VCaP (cell line): ENCODE results near the gene APBA2.

Experiments used
- H3K27ac ChIP-seq: fragments of 450-650 bp; 2 replicates; pipeline ENCODE4 v1.5.1; 2017
- TF ChIP-seq, protein P1 (sequence below): fragments of 450-650 bp; conservative IDR thresholded peaks from 2 replicates; pipeline ENCODE4 v1.5.1; 2017; ENCODE audit warnings: mild to moderate bottlenecking, moderate library complexity

The APBA2 gene

DNA sequence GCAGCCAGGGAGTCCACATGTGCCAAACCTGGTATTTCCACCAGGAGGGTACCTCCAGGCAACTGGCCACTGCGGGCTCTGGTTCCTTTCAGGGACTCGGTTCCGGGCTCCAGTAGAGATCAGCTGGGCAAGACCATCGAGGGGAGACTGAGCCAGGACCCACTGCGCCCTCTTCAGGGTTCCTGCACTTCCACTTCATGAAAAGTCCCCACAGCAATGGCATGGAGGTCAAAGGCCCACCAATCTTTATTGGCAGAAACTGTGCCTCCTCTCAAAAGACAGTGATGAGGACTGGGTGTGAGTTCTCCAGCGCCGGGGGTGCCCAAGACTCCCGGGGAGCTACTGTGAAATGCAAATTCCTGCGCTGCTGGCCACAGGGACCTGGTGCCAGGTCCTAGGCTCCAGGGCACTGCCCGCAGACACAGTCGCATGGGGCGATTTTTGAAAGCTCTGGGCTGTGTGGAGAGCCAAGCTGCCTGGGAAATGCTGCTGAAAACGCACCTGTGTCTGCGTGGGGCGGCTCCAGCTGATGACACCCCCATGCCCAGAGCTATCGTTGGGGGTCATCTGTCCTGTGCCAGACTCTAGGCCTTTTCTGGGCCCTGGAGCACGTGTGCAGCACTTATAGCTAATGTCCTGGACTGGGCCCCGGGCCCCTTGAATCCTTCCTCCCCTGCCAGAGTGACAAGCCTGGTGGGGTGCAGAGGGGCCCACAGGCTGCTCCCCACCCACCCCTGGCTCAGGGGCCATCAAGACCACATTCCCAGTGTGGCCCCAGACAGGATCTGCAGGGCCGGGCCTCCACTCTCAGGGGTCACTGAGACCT is 239.8 kb downstream of the APBA2 start:
- no peak overlapping the region for H3K27ac ChIP-seq
- TF ChIP-seq, protein P1, sequence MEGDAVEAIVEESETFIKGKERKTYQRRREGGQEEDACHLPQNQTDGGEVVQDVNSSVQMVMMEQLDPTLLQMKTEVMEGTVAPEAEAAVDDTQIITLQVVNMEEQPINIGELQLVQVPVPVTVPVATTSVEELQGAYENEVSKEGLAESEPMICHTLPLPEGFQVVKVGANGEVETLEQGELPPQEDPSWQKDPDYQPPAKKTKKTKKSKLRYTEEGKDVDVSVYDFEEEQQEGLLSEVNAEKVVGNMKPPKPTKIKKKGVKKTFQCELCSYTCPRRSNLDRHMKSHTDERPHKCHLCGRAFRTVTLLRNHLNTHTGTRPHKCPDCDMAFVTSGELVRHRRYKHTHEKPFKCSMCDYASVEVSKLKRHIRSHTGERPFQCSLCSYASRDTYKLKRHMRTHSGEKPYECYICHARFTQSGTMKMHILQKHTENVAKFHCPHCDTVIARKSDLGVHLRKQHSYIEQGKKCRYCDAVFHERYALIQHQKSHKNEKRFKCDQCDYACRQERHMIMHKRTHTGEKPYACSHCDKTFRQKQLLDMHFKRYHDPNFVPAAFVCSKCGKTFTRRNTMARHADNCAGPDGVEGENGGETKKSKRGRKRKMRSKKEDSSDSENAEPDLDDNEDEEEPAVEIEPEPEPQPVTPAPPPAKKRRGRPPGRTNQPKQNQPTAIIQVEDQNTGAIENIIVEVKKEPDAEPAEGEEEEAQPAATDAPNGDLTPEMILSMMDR = 0 out of 2 replicates have a peak, but pooled peaks have one; percentile 18

DNA sequence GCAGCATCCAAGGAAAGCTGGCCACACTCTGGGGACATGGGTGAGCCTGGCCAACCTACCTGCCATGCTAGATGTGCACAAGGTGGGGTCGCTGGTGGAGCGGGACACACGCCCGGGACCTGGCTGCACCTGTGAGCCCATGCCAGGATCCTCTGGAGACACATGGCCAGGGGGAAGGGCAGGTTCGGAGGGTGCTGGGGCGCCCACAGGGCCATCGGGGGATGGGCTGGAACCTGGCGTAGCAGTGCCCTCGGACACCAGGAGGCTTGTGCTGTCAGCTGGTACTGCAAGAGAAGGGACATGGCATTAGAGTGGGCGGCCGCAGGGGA is 240.4 kb downstream of the APBA2 start:
- H3K27ac ChIP-seq = no peak overlapping the region
- TF ChIP-seq, protein P1 = no peak

DNA sequence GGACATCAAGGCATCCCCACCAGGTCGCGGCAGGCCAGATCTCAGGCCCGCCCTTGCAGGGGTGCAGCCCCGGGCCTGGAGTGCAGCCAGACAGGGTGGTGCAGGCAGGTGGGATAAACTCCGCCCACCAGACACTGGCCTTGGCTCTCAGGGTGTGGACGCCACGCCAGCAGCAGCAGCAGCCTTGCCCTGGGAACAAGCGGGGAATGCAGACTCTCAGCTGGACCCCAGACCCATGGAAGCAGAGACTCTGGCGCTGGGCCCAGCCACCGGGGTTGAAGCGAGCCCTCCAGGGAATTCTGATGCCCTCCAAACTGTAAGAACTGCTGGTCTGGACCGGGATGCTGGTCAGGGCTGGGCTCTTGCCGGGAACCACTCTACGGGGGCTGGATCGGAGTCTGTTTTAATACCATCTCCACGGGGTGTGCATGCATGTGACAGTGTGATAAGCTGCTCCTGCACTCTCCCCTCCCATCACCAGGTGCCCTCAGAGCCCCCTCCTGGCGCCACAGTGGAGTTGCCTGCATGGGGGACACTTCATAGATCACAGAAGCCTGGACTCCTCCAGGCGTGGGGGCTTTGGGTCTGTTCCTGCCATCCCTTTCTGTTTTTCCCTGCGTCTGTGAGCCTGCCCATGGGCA is 241.2 kb downstream of the APBA2 start:
- no peak overlapping the region for H3K27ac ChIP-seq
- TF ChIP-seq, protein P1 = peak; percentile 17; the same call in 1 of the 2 replicates

DNA sequence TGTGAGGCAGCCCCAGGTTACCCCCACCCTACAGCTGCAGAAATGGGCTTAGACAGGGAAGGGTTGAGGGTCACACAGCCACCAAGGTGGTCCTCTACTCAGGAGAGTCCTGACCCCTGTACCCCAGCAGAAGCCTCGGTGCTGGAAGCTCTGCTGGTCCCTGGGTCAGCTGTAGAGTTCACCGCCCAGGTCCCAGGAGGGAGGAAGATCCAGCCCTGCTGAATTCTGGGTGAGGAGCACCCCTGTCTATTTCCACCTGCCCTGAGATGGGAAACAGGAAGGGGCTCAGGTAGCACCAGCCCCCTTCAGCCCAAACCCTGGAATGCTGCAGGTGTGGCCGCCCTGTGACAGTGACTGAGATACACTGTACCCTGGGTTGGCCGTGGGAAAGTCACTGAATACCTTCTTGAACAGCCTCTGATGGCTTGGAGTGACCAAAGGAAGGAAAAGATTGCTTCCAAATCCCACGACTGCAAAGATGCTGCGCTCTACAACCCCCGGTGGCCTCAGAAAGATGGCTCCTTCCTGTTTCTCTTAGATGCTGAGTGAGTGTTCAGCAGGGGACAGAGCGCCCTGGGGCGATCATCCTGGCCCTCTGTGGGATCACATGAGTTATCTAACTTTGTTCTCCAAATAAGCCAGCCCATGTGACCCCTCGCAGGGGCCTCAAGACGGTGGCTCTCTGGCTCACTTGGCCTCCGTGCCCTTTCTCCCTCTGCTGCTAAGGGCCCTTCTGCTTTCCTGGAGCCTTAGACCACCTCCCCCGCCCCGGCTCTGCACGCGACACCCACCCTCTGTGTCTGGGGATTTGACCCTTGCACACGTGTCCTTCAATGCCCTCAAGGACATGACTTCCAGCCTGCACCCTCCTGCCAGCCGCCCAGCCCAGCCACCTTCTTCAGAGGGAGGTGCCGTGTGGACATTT is 242.0 kb downstream of the APBA2 start:
- no peak overlapping the region for H3K27ac ChIP-seq
- TF ChIP-seq, protein P1 = no peak

DNA sequence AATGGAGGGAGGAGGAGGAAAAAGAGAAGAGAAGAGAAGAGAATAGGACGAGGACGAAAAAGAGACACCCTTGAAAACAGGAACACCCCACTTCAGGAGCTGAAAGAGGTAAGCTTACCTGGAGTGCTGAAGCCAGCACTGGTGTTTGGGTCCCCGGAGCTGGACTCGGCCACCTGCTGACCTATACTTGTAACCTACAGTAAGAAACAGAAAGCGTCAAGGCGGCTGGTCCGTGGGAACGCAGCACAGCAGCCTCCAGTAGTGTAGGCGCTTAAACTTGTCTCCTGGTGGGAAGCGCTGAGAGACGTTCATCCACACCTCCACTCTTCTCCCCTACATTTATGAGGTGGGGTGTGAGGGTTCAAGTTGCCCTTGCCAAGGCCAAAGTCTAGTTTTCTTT is 242.9 kb downstream of the APBA2 start:
- no peak overlapping the region for H3K27ac ChIP-seq
- TF ChIP-seq, protein P1 = no peak

DNA sequence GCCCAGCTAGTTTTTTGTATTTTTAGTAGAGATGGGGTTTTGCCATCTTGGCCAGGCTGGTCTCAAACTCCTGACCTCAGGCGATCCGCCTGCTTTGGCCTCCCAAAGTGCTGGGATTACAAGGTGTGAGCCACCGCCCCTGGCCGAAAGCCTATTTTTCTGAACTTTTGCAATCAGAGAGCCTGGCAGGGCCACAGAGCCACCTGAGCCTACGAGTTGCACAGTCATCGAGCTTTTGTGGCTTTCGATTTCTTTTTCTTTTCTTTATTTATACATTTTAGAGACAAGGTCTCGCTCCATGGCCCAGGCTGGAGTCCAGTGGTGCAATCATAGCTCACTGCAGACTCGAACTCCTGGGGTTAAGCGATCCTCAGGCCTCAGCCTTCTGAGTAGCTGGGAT is 243.4 kb downstream of the APBA2 start:
- TF ChIP-seq, protein P1 = no peak
- no peak overlapping the region for H3K27ac ChIP-seq

DNA sequence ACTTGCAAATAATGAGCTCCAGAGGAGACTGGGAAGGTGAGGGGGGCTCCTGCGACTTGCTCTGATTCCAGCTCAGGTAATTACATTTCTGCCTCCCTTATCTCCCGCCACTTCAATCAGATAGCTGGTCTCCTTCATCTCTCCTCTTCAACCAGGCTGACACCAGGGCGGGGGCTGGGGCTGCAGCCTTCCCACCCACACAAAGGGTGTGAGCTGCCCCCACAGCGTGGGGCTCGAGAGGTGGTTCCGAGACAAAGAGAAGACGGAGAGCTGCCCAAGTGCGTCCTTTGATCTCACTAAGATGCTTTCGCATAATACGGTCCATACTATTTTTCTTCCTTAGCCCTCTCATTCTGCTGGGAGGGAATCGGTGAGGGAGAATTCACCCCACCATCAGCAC is 244.2 kb downstream of the APBA2 start:
- H3K27ac ChIP-seq = no peak overlapping the region
- TF ChIP-seq, protein P1 = no peak
